Small intestine (tissue), 7 donors: ENCODE results near the gene LAMC3. TPM values are rescaled to one million over a fixed set of nuclear protein-coding genes. Genes with fewer than 3 reads are reported as not detected.

Source experiments
- DNase-seq, 2 donors: peaks; one replicate each; pipeline versions ENCODE4 v3.0.0 to v3.0.0-alpha.2; 2013
- FAIRE-seq: peaks from 2 replicates; lab custom pipeline; 2012; peaks lifted over from hg19 to GRCh38; lab: Jason Lieb, UNC
- H3K27ac ChIP-seq, 3 donors: one replicate each; pipeline ENCODE4 v1.5.1; 2013; ENCODE audit warnings: low read length in 2 of 3, mild to moderate bottlenecking in 2 of 3, control low read depth in 1 of 3, inconsistent platforms in 1 of 3, low read depth in 1 of 3, moderate library complexity in 1 of 3
- H3K27me3 ChIP-seq, 3 donors: one replicate each; pipeline ENCODE4 v1.6.1; 2013; ENCODE audit warnings: low read length in 3 of 3, inconsistent platforms in 1 of 3; ENCODE audit not compliant: control insufficient read depth in 3 of 3, insufficient read depth in 3 of 3
- H3K36me3 ChIP-seq, 3 donors: one replicate each; pipeline ENCODE4 v1.6.1; 2013; ENCODE audit warnings: low read length in 3 of 3, inconsistent platforms in 1 of 3, low read depth in 1 of 3, mild to moderate bottlenecking in 1 of 3, moderate library complexity in 1 of 3; ENCODE audit not compliant: control insufficient read depth in 3 of 3, insufficient read depth in 2 of 3
- H3K4me1 ChIP-seq, 3 donors: one replicate each; pipeline ENCODE4 v1.6.1; 2013; ENCODE audit warnings: low read length in 2 of 3, inconsistent platforms in 1 of 3, low read depth in 1 of 3, mild to moderate bottlenecking in 1 of 3, moderate library complexity in 1 of 3; ENCODE audit not compliant: control insufficient read depth in 3 of 3, insufficient read depth in 2 of 3
- H3K4me3 ChIP-seq, 3 donors: one replicate each; pipeline ENCODE4 v1.5.1; 2013; ENCODE audit warnings: low read length in 3 of 3, control low read depth in 1 of 3, inconsistent platforms in 1 of 3, low read depth in 1 of 3, mild to moderate bottlenecking in 1 of 3, moderate library complexity in 1 of 3
- H3K9me3 ChIP-seq, 2 donors: one replicate each; pipeline ENCODE4 v1.6.1; 2013; ENCODE audit warnings: low read depth in 1 of 2, low read length in 1 of 2; ENCODE audit not compliant: control insufficient read depth in 2 of 2, insufficient read depth in 1 of 2
- WGBS, 3 donors: extraction: QIAGEN DNeasy Blood & Tissue Kit; methylation state at CpG; one replicate each; pipeline ENCODE4 v1.1.7; 2013; 5-methylcytosine and 5-hydroxymethylcytosine counted together
- polyA plus RNA-seq, 4 donors: library from polyadenylated mRNA; stranded (reverse) in 3 of 4; unstranded in 1 of 4; fragments of 200-250 nt in 3 of 4; fragments of 120-200 nt in 1 of 4; gene quantifications; one replicate each; pipeline versions ENCODE4 v1.2.1 to v1.2.3, GENCODE V29; 2013
- donor health status: healthy with polysubstance abuse.
- donor health status: control.
- donor health status: control.
- donor health status: Bipolar disorder and iron deficiency.
- donor health status: healthy.

LAMC3 gene
- polyA plus RNA-seq, 4 donors: 0.25 to 0.44 TPM; not detected in 2

DNA sequence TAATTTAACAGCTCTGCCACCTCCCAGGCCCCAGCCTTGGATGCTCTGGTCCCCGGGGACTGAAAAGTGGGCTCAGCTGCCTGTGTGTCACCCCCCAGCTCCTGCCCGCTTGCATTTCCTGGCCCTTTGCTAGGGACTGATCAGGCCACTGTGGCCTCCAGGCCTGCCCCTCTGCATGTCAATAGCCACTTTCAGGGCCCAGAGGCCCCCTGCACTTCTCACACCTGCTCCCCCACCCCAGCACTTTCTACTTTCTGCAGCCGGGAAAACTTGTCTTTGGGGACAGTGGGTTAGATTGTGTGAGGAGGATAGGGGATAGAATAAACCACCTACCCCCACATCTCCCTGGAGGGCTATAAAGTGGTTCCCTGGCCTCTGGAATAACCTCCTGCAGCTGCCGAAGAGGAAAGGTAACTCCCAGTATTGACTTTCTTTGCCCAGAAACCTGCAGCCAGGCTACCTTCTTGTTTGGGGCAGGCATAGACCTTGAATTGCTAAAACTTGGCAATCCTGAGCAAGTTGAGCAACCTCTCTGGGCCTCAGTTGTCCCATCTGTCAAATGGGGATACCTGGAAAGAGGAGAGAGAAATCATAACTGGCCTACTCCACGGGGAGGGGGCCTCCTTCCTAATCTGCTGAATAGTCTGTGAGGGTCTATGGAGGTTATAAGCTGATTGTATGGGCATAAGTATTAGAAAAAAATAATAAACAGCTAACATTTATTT lies 95.2 kb downstream of the LAMC3 start:
- Histone ChIP-seq H3K4me3 (no peak overlapping the region), H3K36me3 (no peaks in the 10 kb centered on the region), H3K27me3 (no peaks in the 10 kb centered on the region), H3K4me1 (no peaks in the 10 kb centered on the region), H3K9me3 (no peaks in the 10 kb centered on the region), H3K27ac (no peak overlapping the region)
- DNase-seq (no peak), FAIRE-seq (no peak)
- WGBS, 3 donors: 69 to 82% (median 72%) methylated on average over 5 of the region's 5 CpGs

DNA sequence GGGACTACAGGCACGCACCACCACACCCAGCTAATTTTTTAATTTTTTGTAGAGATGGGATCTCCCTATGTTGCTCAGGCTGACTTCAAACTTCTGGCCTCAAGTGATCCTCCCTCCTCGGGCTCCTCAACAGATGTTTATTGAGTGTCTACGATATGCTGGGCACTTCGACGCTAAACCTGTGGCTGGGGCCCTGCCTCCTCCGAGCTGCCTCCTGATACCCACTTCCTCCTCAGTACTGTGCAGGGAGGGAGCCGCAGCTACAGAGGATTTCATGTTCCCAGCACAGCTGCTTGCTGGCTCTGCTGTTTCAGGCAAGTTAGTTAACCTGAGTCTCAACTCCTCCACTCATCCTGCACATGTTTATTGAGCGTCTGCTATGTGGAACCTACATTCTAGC lies 97.0 kb downstream of the LAMC3 start:
- H3K4me1 ChIP-seq: no peaks in the 10 kb centered on the region
- H3K27ac ChIP-seq: no peak overlapping the region
- H3K27me3 ChIP-seq: no peaks in the 10 kb centered on the region
- no peak for FAIRE-seq
- no peak overlapping the region for H3K4me3 ChIP-seq
- H3K36me3 ChIP-seq: no peaks in the 10 kb centered on the region
- 84 to 88% (median 87%) methylated on average over 8 of the region's 8 CpGs for WGBS, 3 donors
- no peak for DNase-seq
- no peaks in the 10 kb centered on the region for H3K9me3 ChIP-seq

- Histone ChIP-seq H3K36me3 (no peaks in the 10 kb centered on the region), H3K9me3 (no peaks in the 10 kb centered on the region), H3K27me3 (no peaks in the 10 kb centered on the region), H3K4me1 (no peaks in the 10 kb centered on the region), H3K27ac (no peak overlapping the region), H3K4me3 (no peak overlapping the region)
- FAIRE-seq: no peak
- 74 to 78% (median 74%) methylated on average over 8 of the region's 8 CpGs for WGBS, 3 donors
- no peak for DNase-seq
Measured at GRCh38 chr9:131107760-131108159, 98.8 kb downstream of the LAMC3 start.

DNA sequence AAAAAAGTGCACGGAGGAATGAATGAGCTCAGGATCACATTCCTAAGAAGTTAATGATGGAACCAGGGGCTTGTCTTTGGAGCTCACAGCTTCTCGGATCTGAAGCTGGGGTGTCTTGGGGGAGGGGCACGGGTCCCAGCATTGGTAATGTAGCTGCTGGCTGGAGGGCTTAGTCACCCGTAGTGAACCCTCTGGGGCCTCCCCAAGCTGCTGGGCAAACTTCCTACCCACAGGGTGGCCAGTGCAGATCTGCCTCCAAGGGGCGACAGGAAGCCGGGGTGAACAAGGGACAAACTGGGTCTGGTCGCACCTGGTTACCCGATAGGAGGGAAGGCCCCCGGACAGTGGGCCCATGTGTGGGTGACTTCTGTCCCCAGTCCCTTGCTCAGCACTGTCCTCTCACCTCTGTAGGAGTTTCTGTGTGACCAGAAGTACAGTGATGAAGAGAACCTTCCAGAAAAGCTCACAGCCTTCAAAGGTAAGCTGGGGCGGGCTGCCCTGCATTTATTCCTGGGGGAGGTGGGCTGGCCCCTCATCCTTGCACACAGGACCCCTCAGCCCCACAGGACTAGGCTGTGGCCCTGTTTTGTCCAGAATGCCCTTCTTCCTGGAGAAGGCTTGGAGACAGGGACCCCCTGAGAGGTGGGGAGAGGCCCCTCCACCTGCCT lies 102.3 kb downstream of the LAMC3 start:
- H3K9me3 ChIP-seq: no peaks in the 10 kb centered on the region
- H3K4me3 ChIP-seq: no peak overlapping the region
- DNase-seq (no peak), FAIRE-seq (no peak)
- no peaks in the 10 kb centered on the region for H3K4me1 ChIP-seq
- WGBS, 3 donors: 59 to 66% (median 62%) methylated on average over 10 of the region's 10 CpGs
- H3K36me3 ChIP-seq: no peaks in the 10 kb centered on the region
- H3K27ac ChIP-seq: no peak overlapping the region
- no peaks in the 10 kb centered on the region for H3K27me3 ChIP-seq

GRCh38 chr9:131111854-131112311 lies 102.9 kb downstream of the LAMC3 start:
- H3K27ac ChIP-seq: no peak overlapping the region
- no peak for FAIRE-seq
- no peak overlapping the region for H3K4me3 ChIP-seq
- H3K9me3 ChIP-seq: no peaks in the 10 kb centered on the region
- WGBS, 3 donors: 80 to 85% (median 83%) methylated on average over 22 to 24 of the region's 25 CpGs
- no peaks in the 10 kb centered on the region for H3K4me1 ChIP-seq
- H3K36me3 ChIP-seq: no peaks in the 10 kb centered on the region
- H3K27me3 ChIP-seq: no peaks in the 10 kb centered on the region
- DNase-seq: no peak

- H3K27ac ChIP-seq: no peak overlapping the region
- H3K9me3 ChIP-seq: no peaks in the 10 kb centered on the region
- no peak for FAIRE-seq
- no peaks in the 10 kb centered on the region for H3K36me3 ChIP-seq
- no peak for DNase-seq
- no peak overlapping the region for H3K4me3 ChIP-seq
- H3K27me3 ChIP-seq: no peaks in the 10 kb centered on the region
- no peaks in the 10 kb centered on the region for H3K4me1 ChIP-seq
- 81 to 88% (median 83%) methylated on average over 23 of the region's 23 CpGs for WGBS, 3 donors
Measured at GRCh38 chr9:131112374-131113154, 103.6 kb downstream of the LAMC3 start.

GRCh38 chr9:131113655-131114054 lies 104.7 kb downstream of the LAMC3 start:
- no peak for FAIRE-seq
- H3K9me3 ChIP-seq: no peaks in the 10 kb centered on the region
- no peaks in the 10 kb centered on the region for H3K36me3 ChIP-seq
- 72 to 83% (median 78%) methylated on average over 7 to 8 of the region's 8 CpGs for WGBS, 3 donors
- no peak overlapping the region for H3K4me3 ChIP-seq
- H3K27ac ChIP-seq: no peak overlapping the region
- H3K27me3 ChIP-seq: no peaks in the 10 kb centered on the region
- H3K4me1 ChIP-seq: no peaks in the 10 kb centered on the region
- no peak for DNase-seq

GRCh38 chr9:131114084-131114535 lies 105.1 kb downstream of the LAMC3 start:
- no peak overlapping the region for H3K27ac ChIP-seq
- no peak for FAIRE-seq
- 70 to 85% (median 72%) methylated on average over 8 of the region's 8 CpGs for WGBS, 3 donors

More at GRCh38 chr9:131114084-131114535, 105.1 kb downstream of the LAMC3 start:
- H3K4me3 ChIP-seq: no peak overlapping the region
- no peaks in the 10 kb centered on the region for H3K4me1 ChIP-seq
- no peaks in the 10 kb centered on the region for H3K27me3 ChIP-seq
- no peaks in the 10 kb centered on the region for H3K9me3 ChIP-seq
- H3K36me3 ChIP-seq: no peaks in the 10 kb centered on the region
- no peak for DNase-seq
